Mesenchymal stem cell (in vitro differentiated cells and primary cell): ENCODE results near the gene GFER.

Experiments
- DNase-seq: peaks from one replicate; pipeline ENCODE4 v3.0.0-alpha.2; 2013
- H2AFZ ChIP-seq: one replicate; pipeline ENCODE4 v1.6.1; 2013; ENCODE audit warnings: low read depth, mild to moderate bottlenecking, control low read depth, inconsistent platforms, low read length, moderate library complexity
- H2AK5ac ChIP-seq: 2 replicates; pipeline ENCODE4 v1.6.1; 2013; ENCODE audit warnings: low read length, moderate library complexity, mild to moderate bottlenecking, inconsistent platforms; ENCODE audit not compliant: severe bottlenecking
- H2BK120ac ChIP-seq: one replicate; pipeline ENCODE4 v1.6.1; 2013; ENCODE audit warnings: low read depth, mild to moderate bottlenecking, inconsistent platforms, low read length, moderate library complexity
- H2BK12ac ChIP-seq, 2 experiments: one replicate each; pipeline ENCODE4 v1.6.1; 2013; ENCODE audit warnings: inconsistent platforms in 2 of 2, low read length in 2 of 2, mild to moderate bottlenecking in 2 of 2, moderate library complexity in 2 of 2, control low read depth in 1 of 2
- H2BK15ac ChIP-seq: one replicate; pipeline ENCODE4 v1.6.1; 2013; ENCODE audit warnings: mild to moderate bottlenecking, low read depth, inconsistent platforms; ENCODE audit not compliant: poor library complexity, severe bottlenecking
- H2BK5ac ChIP-seq: 2 replicates; pipeline ENCODE4 v1.6.1; 2013; ENCODE audit warnings: low read depth, mild to moderate bottlenecking, low read length, control low read depth, inconsistent platforms; ENCODE audit not compliant: poor library complexity, severe bottlenecking
- H3K14ac ChIP-seq, 2 experiments: one replicate each; pipeline ENCODE4 v1.6.1; 2013; ENCODE audit warnings: inconsistent platforms in 2 of 2, low read length in 2 of 2, control low read depth in 1 of 2, mild to moderate bottlenecking in 1 of 2, moderate library complexity in 1 of 2
- H3K18ac ChIP-seq, 2 experiments: one replicate each; pipeline ENCODE4 v1.6.1; 2013; ENCODE audit warnings: inconsistent platforms in 2 of 2, low read length in 2 of 2, control low read depth in 1 of 2, low read depth in 1 of 2, mild to moderate bottlenecking in 1 of 2
- H3K23ac ChIP-seq, 2 experiments: one replicate each; pipeline ENCODE4 v1.6.1; 2013; ENCODE audit warnings: inconsistent platforms in 2 of 2, low read length in 2 of 2, mild to moderate bottlenecking in 2 of 2, moderate library complexity in 2 of 2, control low read depth in 1 of 2
- H3K27ac ChIP-seq: 2 replicates; pipeline ENCODE4 v1.5.1; 2013; ENCODE audit warnings: mild to moderate bottlenecking, moderate library complexity, low read length, control low read depth, inconsistent platforms; ENCODE audit not compliant: poor library complexity, severe bottlenecking
- H3K27me3 ChIP-seq, 2 experiments: 2 replicates each; pipeline versions ENCODE4 v1.6.1 to v1.7.0; 2013; ENCODE audit warnings: low read length in 2 of 2, mild to moderate bottlenecking in 2 of 2, moderate library complexity in 2 of 2, control low read depth in 1 of 2, inconsistent platforms in 1 of 2; ENCODE audit not compliant: control insufficient read depth in 1 of 2, insufficient read depth in 1 of 2
- H3K36me3 ChIP-seq, 2 experiments: 2 replicates each; pipeline versions ENCODE4 v1.6.1 to v1.7.0; 2013; ENCODE audit warnings: low read length in 2 of 2, control low read depth in 1 of 2, inconsistent platforms in 1 of 2, low read depth in 1 of 2, mild to moderate bottlenecking in 1 of 2; ENCODE audit not compliant: insufficient read depth in 2 of 2, control insufficient read depth in 1 of 2
- H3K4ac ChIP-seq, 2 experiments: one replicate each; pipeline ENCODE4 v1.6.1; 2013; ENCODE audit warnings: inconsistent platforms in 2 of 2, low read length in 2 of 2, mild to moderate bottlenecking in 2 of 2, moderate library complexity in 2 of 2, control low read depth in 1 of 2, low read depth in 1 of 2
- H3K4me1 ChIP-seq: 2 replicates; pipeline ENCODE4 v1.6.1; 2013; ENCODE audit warnings: low read depth, low read length, control low read depth; ENCODE audit not compliant: control insufficient read depth, insufficient read depth
- H3K4me2 ChIP-seq: 2 replicates; pipeline ENCODE4 v1.6.1; 2013; ENCODE audit warnings: low read length, mild to moderate bottlenecking, inconsistent platforms; ENCODE audit not compliant: poor library complexity, severe bottlenecking
- H3K4me3 ChIP-seq, 2 experiments: 2 replicates each; pipeline versions ENCODE4 v1.5.1 to v1.7.0; 2013; ENCODE audit warnings: low read length in 2 of 2, mild to moderate bottlenecking in 2 of 2, control low read depth in 1 of 2, low read depth in 1 of 2; ENCODE audit not compliant: insufficient read depth in 1 of 2
- H3K79me1 ChIP-seq: replicated peaks from 2 replicates; pipeline ENCODE4 v1.6.1; 2013; ENCODE audit warnings: mild to moderate bottlenecking, control low read depth, low read length, inconsistent platforms; ENCODE audit not compliant: poor library complexity, severe bottlenecking
- H3K9ac ChIP-seq: 2 replicates; pipeline ENCODE4 v1.7.0; 2013; ENCODE audit warnings: mild to moderate bottlenecking, low read length, moderate library complexity
- H3K9me3 ChIP-seq: 2 replicates; pipeline ENCODE4 v1.7.0; 2013; ENCODE audit warnings: mild to moderate bottlenecking, low read length; ENCODE audit not compliant: control insufficient read depth
- H4K8ac ChIP-seq: one replicate; pipeline ENCODE4 v1.6.1; 2013; ENCODE audit warnings: inconsistent platforms, mild to moderate bottlenecking, low read length, moderate library complexity
- H4K91ac ChIP-seq: one replicate; pipeline ENCODE4 v1.6.1; 2013; ENCODE audit warnings: mild to moderate bottlenecking, low read length, inconsistent platforms
- WGBS: methylation state at CpG from one replicate; pipeline ENCODE4 v1.1.7; 2013; ENCODE audit warnings: mixed read lengths; 5-methylcytosine and 5-hydroxymethylcytosine counted together

GFER gene

GRCh38 chr16:2028146-2028545 is 44.2 kb downstream of the GFER start:
- Histone ChIP-seq H4K91ac (no peak overlapping the region), H2AK5ac (peak overlapping the region; percentile 18), H3K18ac (no peak overlapping the region), H4K8ac (no peak overlapping the region), H2BK120ac (no peak overlapping the region), H2BK15ac (peak overlapping the region; percentile 2), H3K4me2 (peak overlapping the region; percentile 64), H2BK5ac (no peak overlapping the region), H3K79me1 (peaks cover 7% of the 10 kb centered on the region), H3K27ac (peak overlapping the region; percentile 18), H3K4me1 (peaks cover 69% of the 10 kb centered on the region), H3K4ac (no peak overlapping the region), H3K4me3 (peak overlapping the region in 1 of 2 experiments; percentile 76), H2AFZ (no peak overlapping the region), H3K36me3 (peaks cover 0 to 37% of the 10 kb centered on the region in 2 experiments), H3K9ac (no peak overlapping the region), H3K23ac (no peak overlapping the region), H2BK12ac (peak overlapping the region; percentile 12 to 15), H3K9me3 (no peaks in the 10 kb centered on the region), H3K27me3 (peaks cover 0 to 15% of the 10 kb centered on the region in 2 experiments), H3K14ac (no peak overlapping the region)
- WGBS = 90% methylated on average over 3 of the region's 3 CpGs
- DNase-seq = no peak

DNA sequence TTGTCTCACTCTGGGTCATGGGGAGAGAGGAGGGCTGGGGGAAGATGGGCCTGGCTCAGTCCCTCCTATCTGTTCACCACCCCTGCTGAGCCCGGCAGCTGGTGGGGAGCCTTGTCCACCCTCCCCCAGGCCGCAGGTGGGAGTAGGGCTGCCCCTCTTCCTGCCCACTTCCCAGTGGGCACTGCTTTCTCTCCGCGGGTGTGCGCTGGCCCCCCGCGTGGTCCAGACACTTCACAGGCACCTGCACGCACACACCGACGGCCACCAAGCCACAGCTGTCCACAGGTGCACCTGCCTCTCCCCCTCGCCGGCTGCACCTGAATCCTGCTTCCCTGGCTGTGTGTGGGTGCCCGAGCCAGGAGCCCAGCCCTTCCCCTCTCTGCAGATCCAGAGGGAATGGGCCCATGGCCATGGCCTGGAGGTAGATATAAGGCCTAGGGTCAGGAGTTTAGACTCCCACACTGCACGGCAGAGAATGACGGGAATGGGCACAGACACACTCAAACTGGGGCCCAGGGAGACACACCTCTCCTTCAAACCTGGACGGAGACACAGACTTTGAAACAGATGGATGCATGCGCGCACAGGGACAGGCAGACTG is 44.7 kb downstream of the GFER start:
- Histone ChIP-seq H3K14ac (no peak overlapping the region), H3K4me2 (peak overlapping the region; percentile 64), H3K4me1 (peaks cover 70% of the 10 kb centered on the region)

DNA sequence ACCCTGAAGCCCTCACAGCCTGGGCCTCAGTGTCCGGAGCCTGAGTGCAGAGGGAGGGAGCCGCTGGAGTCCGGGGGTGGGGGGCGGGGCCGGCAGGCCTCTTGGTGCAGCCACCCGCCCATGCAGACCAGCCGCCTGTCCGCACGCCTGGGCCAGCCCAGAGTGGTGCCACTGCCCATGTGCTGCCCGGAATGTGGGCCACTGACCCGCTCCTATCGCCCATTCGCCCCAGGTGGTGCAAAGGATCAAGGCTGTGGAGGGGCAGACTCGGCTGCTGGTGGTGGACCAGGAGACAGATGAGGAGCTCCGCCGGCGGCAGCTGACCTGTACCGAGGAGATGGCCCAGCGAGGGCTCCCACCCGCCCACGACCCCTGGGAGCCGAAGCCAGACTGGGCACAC is 45.4 kb downstream of the GFER start:
- Histone ChIP-seq H2AFZ (no peak overlapping the region), H3K79me1 (peaks cover 7% of the 10 kb centered on the region), H2BK15ac (no peak overlapping the region), H4K8ac (no peak overlapping the region), H3K14ac (no peak overlapping the region), H3K23ac (no peak overlapping the region), H2BK5ac (no peak overlapping the region), H3K4me2 (no peak overlapping the region), H3K9ac (no peak overlapping the region), H3K4ac (no peak overlapping the region), H3K27me3 (peaks cover 0 to 15% of the 10 kb centered on the region in 2 experiments), H3K18ac (no peak overlapping the region), H2AK5ac (no peak overlapping the region), H3K9me3 (no peaks in the 10 kb centered on the region), H4K91ac (no peak overlapping the region), H3K36me3 (peaks cover 0 to 37% of the 10 kb centered on the region in 2 experiments), H2BK120ac (no peak overlapping the region), H3K4me1 (peaks cover 69% of the 10 kb centered on the region), H3K27ac (no peak overlapping the region), H2BK12ac (no peak overlapping the region), H3K4me3 (no peak overlapping the region)
- DNase-seq = no peak
- 91% methylated on average over 22 of the region's 22 CpGs for WGBS

More for the DNA sequence above, 44.7 kb downstream of the GFER start:
- no peak overlapping the region for H2AFZ ChIP-seq
- H3K79me1 ChIP-seq = peaks cover 7% of the 10 kb centered on the region
- no peak overlapping the region for H3K23ac ChIP-seq
- no peak overlapping the region for H2AK5ac ChIP-seq
- no peak overlapping the region for H3K4ac ChIP-seq
- H2BK12ac ChIP-seq = peak overlapping the region in 1 of 2 experiments; percentile 10
- H3K27ac ChIP-seq = no peak overlapping the region
- no peak overlapping the region for H2BK5ac ChIP-seq
- no peak overlapping the region for H4K8ac ChIP-seq
- H3K9me3 ChIP-seq = no peaks in the 10 kb centered on the region
- no peak overlapping the region for H3K18ac ChIP-seq
- peak overlapping the region in 1 of 2 experiments; percentile 9 for H3K4me3 ChIP-seq
- peaks cover 0 to 15% of the 10 kb centered on the region in 2 experiments for H3K27me3 ChIP-seq
- WGBS = 97% methylated on average over 18 of the region's 18 CpGs
- H3K36me3 ChIP-seq = peaks cover 0 to 37% of the 10 kb centered on the region in 2 experiments
- H2BK15ac ChIP-seq = no peak overlapping the region
- DNase-seq = no peak
- H2BK120ac ChIP-seq = no peak overlapping the region
- H3K9ac ChIP-seq = no peak overlapping the region
- no peak overlapping the region for H4K91ac ChIP-seq

DNA sequence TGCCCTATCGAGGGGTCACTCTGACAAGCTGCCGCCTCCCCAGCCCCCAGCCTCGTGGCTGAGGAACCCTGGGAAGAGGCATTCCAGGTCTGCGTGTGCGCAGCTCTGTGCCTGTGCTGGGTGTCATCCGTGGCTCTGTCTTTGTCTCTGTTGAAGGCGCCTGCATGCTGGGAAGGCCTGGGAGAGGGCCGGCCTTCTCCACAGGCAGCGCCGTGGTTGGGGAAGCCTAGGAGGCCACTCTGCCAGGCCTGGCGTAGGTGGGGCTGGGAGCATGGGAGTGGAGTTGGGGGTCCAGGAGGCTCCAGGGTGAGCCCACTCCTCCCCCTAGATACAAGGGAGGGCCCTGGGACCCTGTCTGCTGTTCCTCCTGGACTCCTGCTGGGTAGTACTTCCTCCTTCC is 46.0 kb downstream of the GFER start:
- no peak overlapping the region for H3K4me3 ChIP-seq
- H3K14ac ChIP-seq = no peak overlapping the region
- peaks cover 0 to 41% of the 10 kb centered on the region in 2 experiments for H3K36me3 ChIP-seq
- H3K18ac ChIP-seq = no peak overlapping the region
- H4K8ac ChIP-seq = peak overlapping the region; percentile 42
- H3K27ac ChIP-seq = no peak overlapping the region
- no peak overlapping the region for H3K4ac ChIP-seq
- no peak overlapping the region for H3K23ac ChIP-seq
- peak overlapping the region; percentile 55 for H4K91ac ChIP-seq
- H3K4me1 ChIP-seq = peaks cover 74% of the 10 kb centered on the region
- H3K79me1 ChIP-seq = peaks cover 7% of the 10 kb centered on the region
- H3K9ac ChIP-seq = no peak overlapping the region
- peaks cover 0 to 15% of the 10 kb centered on the region in 2 experiments for H3K27me3 ChIP-seq
- 80% methylated on average over 11 of the region's 11 CpGs for WGBS
- no peak overlapping the region for H2BK12ac ChIP-seq
- DNase-seq = no peak
- peak overlapping the region; percentile 72 for H2AK5ac ChIP-seq
- H3K9me3 ChIP-seq = no peaks in the 10 kb centered on the region
- no peak overlapping the region for H3K4me2 ChIP-seq
- no peak overlapping the region for H2BK120ac ChIP-seq
- H2AFZ ChIP-seq = no peak overlapping the region
- H2BK5ac ChIP-seq = peak overlapping the region; percentile 8
- no peak overlapping the region for H2BK15ac ChIP-seq
